ENCODE data around the gene F7. TPM values are rescaled to one million over a fixed set of nuclear protein-coding genes. Genes with fewer than 3 reads are reported as not detected.

The F7 gene
- total RNA-seq, 1 donor from 2014 or later = 0.60 TPM

- peak; percentile 81 for DNase-seq (ENCODE audit: low spot score)
- Mint-ChIP-seq H3K27ac (ENCODE audit: unreplicated experiment) (no peak overlapping the region), H3K27me3 (ENCODE audit: low read depth) (peaks cover 27% of the 10 kb centered on the region), H3K9me3 (ENCODE audit: low read depth) (no peaks in the 10 kb centered on the region), H3K36me3 (ENCODE audit: low read depth) (no peaks in the 10 kb centered on the region), H3K4me1 (ENCODE audit: low read depth) (peaks cover 10% of the 10 kb centered on the region), H3K4me3 (ENCODE audit: unreplicated experiment) (no peak overlapping the region)
- no peak for TF ChIP-seq CTCF (IDR thresholded peaks at IDR 0.05)
Measured at GRCh38 chr13:113126265-113127150, 20.9 kb downstream of the F7 start.

- Mint-ChIP-seq H3K27me3 (ENCODE audit: low read depth) (peaks cover 42% of the 10 kb centered on the region), H3K4me3 (ENCODE audit: unreplicated experiment) (no peak overlapping the region), H3K27ac (ENCODE audit: unreplicated experiment) (no peak overlapping the region), H3K9me3 (ENCODE audit: low read depth) (no peaks in the 10 kb centered on the region), H3K36me3 (ENCODE audit: low read depth) (no peaks in the 10 kb centered on the region), H3K4me1 (ENCODE audit: low read depth) (no peaks in the 10 kb centered on the region)
- TF ChIP-seq CTCF (IDR thresholded peaks at IDR 0.05) = no peak
- DNase-seq (ENCODE audit: low spot score) = peak; percentile 82
Measured at GRCh38 chr13:113129480-113129879, 23.9 kb downstream of the F7 start.

GRCh38 chr13:113129921-113130750 lies 24.5 kb downstream of the F7 start:
- H3K27me3 Mint-ChIP-seq (ENCODE audit: low read depth) = peaks cover 42% of the 10 kb centered on the region
- H3K4me1 Mint-ChIP-seq (ENCODE audit: low read depth) = no peaks in the 10 kb centered on the region
- DNase-seq (ENCODE audit: low spot score) = peak; percentile 92

GRCh38 chr13:113135281-113135760 lies 29.7 kb downstream of the F7 start:
- DNase-seq (ENCODE audit: low spot score) = no peak
- Mint-ChIP-seq H3K4me3 (ENCODE audit: unreplicated experiment) (no peak overlapping the region), H3K9me3 (ENCODE audit: low read depth) (no peaks in the 10 kb centered on the region), H3K36me3 (ENCODE audit: low read depth) (no peaks in the 10 kb centered on the region), H3K27ac (ENCODE audit: unreplicated experiment) (no peak overlapping the region), H3K27me3 (ENCODE audit: low read depth) (peaks cover 30% of the 10 kb centered on the region), H3K4me1 (ENCODE audit: low read depth) (no peaks in the 10 kb centered on the region)
- no peak for TF ChIP-seq CTCF (IDR thresholded peaks at IDR 0.05)

More at GRCh38 chr13:113129921-113130750, 24.5 kb downstream of the F7 start:
- H3K27ac Mint-ChIP-seq (ENCODE audit: unreplicated experiment) = no peak overlapping the region
- H3K9me3 Mint-ChIP-seq (ENCODE audit: low read depth) = no peaks in the 10 kb centered on the region
- no peak overlapping the region for H3K4me3 Mint-ChIP-seq (ENCODE audit: unreplicated experiment)
- no peak for TF ChIP-seq CTCF (IDR thresholded peaks at IDR 0.05)
- H3K36me3 Mint-ChIP-seq (ENCODE audit: low read depth) = no peaks in the 10 kb centered on the region

GRCh38 chr13:113137691-113138298 lies 32.2 kb downstream of the F7 start:
- no peaks in the 10 kb centered on the region for H3K36me3 Mint-ChIP-seq (ENCODE audit: low read depth)
- no peak overlapping the region for H3K27ac Mint-ChIP-seq (ENCODE audit: unreplicated experiment)
- no peaks in the 10 kb centered on the region for H3K9me3 Mint-ChIP-seq (ENCODE audit: low read depth)
- H3K4me3 Mint-ChIP-seq (ENCODE audit: unreplicated experiment) = no peak overlapping the region
- H3K27me3 Mint-ChIP-seq (ENCODE audit: low read depth) = peaks cover 11% of the 10 kb centered on the region
- no peak for DNase-seq (ENCODE audit: low spot score)
- TF ChIP-seq CTCF (IDR thresholded peaks at IDR 0.05) = no peak
- H3K4me1 Mint-ChIP-seq (ENCODE audit: low read depth) = no peaks in the 10 kb centered on the region
